GM10248 (cell line): Measurements from ENCODE around the gene NLGN1.

Experiments used
- CTCF ChIA-PET: fragments of 300-600 bp; sonication (Branson Sonifier 250); formaldehyde crosslinking; extraction: SDS; loops from one replicate; lab custom pipeline; 2021; ENCODE audit warnings: antibody characterized with exemption; lab: Yijun Ruan, JAX
- POLR2A ChIA-PET: fragments of 350-650 bp; sonication (Branson Sonifier 250); formaldehyde crosslinking; extraction: SDS; loops from one replicate; lab custom pipeline; 2020; ENCODE audit warnings: antibody characterized with exemption; lab: Yijun Ruan, JAX
- DNase-seq: peaks from one replicate; pipeline ENCODE4 v3.0.0; 2012; ENCODE audit errors: extremely low spot score
- CTCF ChIP-seq: IDR thresholded peaks from 2 replicates; pipeline ENCODE4 v1.5.1; 2012; ENCODE audit warnings: mild to moderate bottlenecking, low read depth; ENCODE audit errors: extremely low read depth, missing control alignments, control extremely low read depth

Gene NLGN1

GRCh38 chr3:173970281-173970680 lies 572.7 kb downstream of the NLGN1 start:
- TF ChIP-seq CTCF, result no peak
- POLR2A ChIA-PET, result no interaction called here
- no peak for DNase-seq
- CTCF ChIA-PET, result interaction anchor here (1.2 kb wide), 1 partner anchor 10 kb away, joined by 3 read pairs; no protein-coding TSS in a partner anchor

GRCh38 chr3:173976281-173976680 lies 578.7 kb downstream of the NLGN1 start:
- ChIA-PET CTCF (interaction anchor here (0.5 to 1.4 kb wide), 4 partner anchors 9 to 111 kb away, joined by 3 to 5 read pairs (median 3); no protein-coding TSS in a partner anchor), POLR2A (no interaction called here)
- no peak for TF ChIP-seq CTCF
- DNase-seq, result no peak

- ChIA-PET POLR2A (no interaction called here), CTCF (no interaction called here)
- TF ChIP-seq CTCF, result no peak
- no peak for DNase-seq
Observed at GRCh38 chr3:173977747-173978146, 580.2 kb downstream of the NLGN1 start.

- ChIA-PET CTCF (no interaction called here), POLR2A (no interaction called here)
- DNase-seq, result no peak
- TF ChIP-seq CTCF, result no peak
Observed at GRCh38 chr3:173983343-173983742, 585.8 kb downstream of the NLGN1 start.

- no peak for DNase-seq
- ChIA-PET CTCF (no interaction called here), POLR2A (no interaction called here)
- no peak for TF ChIP-seq CTCF
Observed at GRCh38 chr3:173986861-173987410, 589.4 kb downstream of the NLGN1 start.

- TF ChIP-seq CTCF, result no peak
- CTCF ChIA-PET, result interaction anchor here (1.4 to 1.7 kb wide), 3 partner anchors 10 to 31 kb away, joined by 3 to 5 read pairs (median 3); no protein-coding TSS in a partner anchor
- POLR2A ChIA-PET, result no interaction called here
- no peak for DNase-seq
Observed at GRCh38 chr3:173988909-173989308, 591.4 kb downstream of the NLGN1 start.
